K562 (cell line): Measurements from ENCODE around the gene RAI14. TPM values are rescaled to one million over a fixed set of nuclear protein-coding genes. Genes with fewer than 3 reads are reported as not detected.

Source experiments
- ATAC-seq: fragments of 200-7000 bp; cut with Tn5 transposase; 3 replicates; pipeline ENCODE4 v1.9.1; 2020; ENCODE audit warnings: moderate library complexity
- BruUV-seq: library from RNA; stranded (reverse); fragments of 400-500 nt; replicated peaks from 2 replicates; lab custom pipeline; 2021; lab: Mats Ljungman, UMichigan
- CTCF ChIA-PET: fragments of 300-600 bp; formaldehyde crosslinking; extraction: SDS; loops from one replicate; lab custom pipeline; 2021; ENCODE audit warnings: low intra/inter-chr PET ratio; lab: Yijun Ruan, JAX
- POLR2A ChIA-PET: fragments of 300-600, 350-650 bp; sonication (Branson Sonifier 250); formaldehyde crosslinking; extraction: SDS; loops from one replicate; lab custom pipeline; 2021; ENCODE audit warnings: antibody characterized with exemption, inconsistent platforms; lab: Yijun Ruan, JAX
- DNase-seq, 4 experiments: peaks; one replicate each; pipeline versions ENCODE4 v3.0.0 to v3.0.0-alpha.2; 2011 to 2018; ENCODE audit warnings: low spot score in 3 of 4, mixed read lengths in 3 of 4; ENCODE audit errors: extremely low read depth in 1 of 4
- FAIRE-seq: peaks from 2 replicates; lab custom pipeline; 2011; peaks lifted over from hg19 to GRCh38; lab: Jason Lieb, UNC
- H2AFZ ChIP-seq: 2 replicates; pipeline ENCODE4 v1.6.0; 2011; ENCODE audit warnings: low read depth, low read length, control low read depth, inconsistent platforms
- H3K27ac ChIP-seq: fragments of 200-600 bp; 3 replicates; pipeline ENCODE4 v1.8.0; 2011; ENCODE audit warnings: low read depth, mild to moderate bottlenecking, control low read depth, inconsistent platforms, low read length, moderate library complexity, mixed read lengths; ENCODE audit errors: extremely low read depth
- H3K27me3 ChIP-seq, 2 experiments: fragments of 300-600 bp in 1 of 2; 2 replicates in 1 of 2; 3 replicates in 1 of 2; pipeline versions ENCODE4 v1.6.0 to v1.8.0; 2011; ENCODE audit warnings: inconsistent platforms in 2 of 2, low read length in 2 of 2, mild to moderate bottlenecking in 1 of 2, mixed read lengths in 1 of 2, moderate library complexity in 1 of 2; ENCODE audit not compliant: control insufficient read depth in 2 of 2, insufficient read depth in 2 of 2
- H3K36me3 ChIP-seq: fragments of 300-600 bp; 3 replicates; pipeline ENCODE4 v1.8.0; 2011; ENCODE audit warnings: mild to moderate bottlenecking, low read length, inconsistent platforms; ENCODE audit not compliant: control insufficient read depth, insufficient read depth
- H3K4me1 ChIP-seq, 2 experiments: fragments of 200-600 bp in 1 of 2; replicated peaks in 1 of 2; 2 replicates in 1 of 2; 3 replicates in 1 of 2; pipeline versions ENCODE4 v1.5.1 to v1.8.0; 2011; ENCODE audit warnings: inconsistent platforms in 2 of 2, low read length in 2 of 2, mild to moderate bottlenecking in 1 of 2, mixed read lengths in 1 of 2, moderate library complexity in 1 of 2; ENCODE audit not compliant: control insufficient read depth in 2 of 2, insufficient read depth in 2 of 2
- H3K4me2 ChIP-seq: 2 replicates; pipeline ENCODE4 v1.6.1; 2011; ENCODE audit warnings: low read length, control low read depth, inconsistent platforms, mixed read lengths; ENCODE audit not compliant: insufficient read depth
- H3K4me3 ChIP-seq: fragments of 200-600 bp; sonication (generic), shearing (Covaris generic); 2 replicates; pipeline ENCODE4 v1.5.1; 2016; ENCODE audit warnings: control low read depth, inconsistent platforms
- H3K79me2 ChIP-seq: fragments of 200-600 bp; 3 replicates; pipeline ENCODE4 v1.8.0; 2011; ENCODE audit warnings: low read length, inconsistent platforms; ENCODE audit not compliant: control insufficient read depth, insufficient read depth
- H3K9ac ChIP-seq, 2 experiments: 2 replicates each; pipeline versions ENCODE4 v1.6.0 to v1.6.1; 2011; ENCODE audit warnings: low read depth in 2 of 2, low read length in 2 of 2, control low read depth in 1 of 2, inconsistent platforms in 1 of 2, mild to moderate bottlenecking in 1 of 2, mixed read lengths in 1 of 2; ENCODE audit not compliant: insufficient read depth in 1 of 2
- H3K9me1 ChIP-seq: one replicate; pipeline ENCODE4 v1.6.0; 2011; ENCODE audit warnings: inconsistent platforms, mild to moderate bottlenecking, low read length, moderate library complexity; ENCODE audit not compliant: control insufficient read depth, insufficient read depth
- H3K9me3 ChIP-seq: replicated peaks from 2 replicates; pipeline ENCODE4 v1.5.1; 2011; ENCODE audit warnings: low read depth, low read length, inconsistent platforms; ENCODE audit not compliant: control insufficient read depth, insufficient read depth
- H4K20me1 ChIP-seq: replicated peaks from 2 replicates; pipeline ENCODE4 v1.6.1; 2011; ENCODE audit warnings: low read length, inconsistent platforms, mixed read lengths; ENCODE audit not compliant: control insufficient read depth, insufficient read depth
- BDP1 ChIP-seq: IDR thresholded peaks from 3 replicates; pipeline ENCODE4 v1.6.1; 2011; ENCODE audit not compliant: insufficient read length, insufficient read depth
- CHD7 ChIP-seq: fragments of 200-600 bp; sonication (generic); IDR thresholded peaks from one replicate; pipeline ENCODE4 v1.6.1; 2012; ENCODE audit warnings: mild to moderate bottlenecking, low read depth, low read length, inconsistent platforms
- DPF2 ChIP-seq: fragments of 450-650 bp; IDR thresholded peaks from 2 replicates; pipeline ENCODE4 v1.6.1; 2016
- GABPB1 ChIP-seq: sonication (generic); formaldehyde crosslinking; IDR thresholded peaks from 2 replicates; pipeline ENCODE4 v1.8.0; 2022; ENCODE audit warnings: mild to moderate bottlenecking, missing genetic modification reagents
- LEF1 ChIP-seq: fragments of 450-650 bp; IDR thresholded peaks from 2 replicates; pipeline ENCODE4 v1.6.1; 2016; ENCODE audit warnings: mild to moderate bottlenecking
- NCOA4 ChIP-seq: fragments of 450-650 bp; IDR thresholded peaks from 2 replicates; pipeline ENCODE4 v1.6.1; 2018; ENCODE audit warnings: mild to moderate bottlenecking; ENCODE audit not compliant: partially characterized antibody
- PCBP1 ChIP-seq: fragments of 200-400 bp; formaldehyde crosslinking; IDR thresholded peaks from 2 replicates; pipeline ENCODE4 v1.6.1; 2018; ENCODE audit warnings: mild to moderate bottlenecking, low read depth, low read length; ENCODE audit not compliant: poor library complexity, severe bottlenecking
- POLR3A ChIP-seq: IDR thresholded peaks from 2 replicates; pipeline ENCODE4 v1.6.1; 2011; ENCODE audit warnings: borderline replicate concordance, mild to moderate bottlenecking, moderate library complexity; ENCODE audit not compliant: insufficient read length, insufficient read depth; ENCODE audit errors: extremely low read depth
- RNF2 ChIP-seq: sonication (generic); IDR thresholded peaks from 2 replicates; pipeline ENCODE4 v1.6.1; 2016
- SIRT6 ChIP-seq: IDR thresholded peaks from one replicate; pipeline ENCODE4 v1.6.1; 2012; ENCODE audit warnings: low read depth, mild to moderate bottlenecking, control low read depth, inconsistent platforms, low read length, moderate library complexity
- TARDBP ChIP-seq: fragments of 450-650 bp; IDR thresholded peaks from 2 replicates; pipeline ENCODE4 v1.6.1; 2016
- XRCC4 ChIP-seq: IDR thresholded peaks from one replicate; pipeline ENCODE4 v1.6.1; 2011; ENCODE audit not compliant: insufficient read depth, insufficient read length; ENCODE audit errors: extremely low read depth
- XRCC5 ChIP-seq: fragments of 200-400 bp; formaldehyde crosslinking; IDR thresholded peaks from 2 replicates; pipeline ENCODE4 v1.6.1; 2017; ENCODE audit warnings: low read depth, mild to moderate bottlenecking, low read length
- ZNF311 ChIP-seq: fragments of 250-450 bp; sonication (Bioruptor Pico); IDR thresholded peaks from 2 replicates; pipeline ENCODE4 v1.4.0; 2020; ENCODE audit warnings: mild to moderate bottlenecking, moderate library complexity
- WGBS: fragments of 100-300 bp; shearing (Covaris generic); methylation state at CpG from one replicate; pipeline ENCODE4 v1.1.6; 2016; ENCODE audit warnings: low coverage, mixed read lengths; ENCODE audit not compliant: insufficient coverage; ENCODE audit errors: missing lambda C conversion rate; 5-methylcytosine and 5-hydroxymethylcytosine counted together
- in situ Hi-C: fragments of 300-500 bp; cut with MboI; formaldehyde crosslinking; loops from 4 replicates; pipeline ENCODE4 v1.15.0; 2018; ENCODE audit warnings: inconsistent platforms, mixed read lengths
- intact Hi-C: fragments of 100-400 bp; cut with micrococcal nuclease; formaldehyde crosslinking; loops from 2 replicates; pipeline ENCODE4 v1.14.2; 2022
- polyA plus RNA-seq, 8 experiments: library from polyadenylated mRNA; depleted of rRNA in 4 of 8; stranded (reverse) in 5 of 8; unstranded in 3 of 8; fragments of >200 nt; fragmentation: Nextera tagmentation in 2 of 8; fragmentation: Illumina TruSeq in 1 of 8; extraction: Ambion mirVana in 2 of 8; extraction: Trizol in 1 of 8; gene quantifications; 2 replicates each; pipeline versions ENCODE4 v1.2.1 to v1.2.3, GENCODE V29; 2011 to 2014; ENCODE audit warnings: inconsistent platforms in 1 of 8, missing spikeins in 1 of 8
- total RNA-seq, 7 experiments: library from RNA; depleted of rRNA in 6 of 7; stranded (reverse); fragments of >200 nt in 6 of 7; fragmentation: Illumina TruSeq in 2 of 7; extraction: Trizol in 2 of 7; gene quantifications; 2 replicates each; pipeline versions ENCODE4 v1.2.1 to v1.2.3, GENCODE V29; 2011 to 2021; ENCODE audit warnings: low replicate concordance in 1 of 7

The RAI14 gene
- total and polyA plus RNA-seq, 9 of the 15 experiments (the other 6 are each of a cell fraction or from before 2014, with no cell fraction given), result 11.3 to 82.5 (median 34.8) TPM

GRCh38 chr5:34806532-34806931 lies 150.4 kb downstream of the RAI14 start:
- intact Hi-C loops (loop anchor here (10.0 kb wide), 1 partner anchor 282 kb away; no protein-coding TSS in a partner anchor), in situ Hi-C loops (no loop called here)
- ATAC-seq (no peak), FAIRE-seq (no peak), DNase-seq (no peak)
- no peaks in the 10 kb centered on the region for H4K20me1 ChIP-seq
- no peaks in the 10 kb centered on the region for H3K4me1 ChIP-seq
- CTCF ChIA-PET, result no interaction called here
- H3K4me2 ChIP-seq, result no peak overlapping the region
- H3K9me3 ChIP-seq, result no peaks in the 10 kb centered on the region
- H3K9ac ChIP-seq, result no peak overlapping the region
- WGBS, result 58% methylated on average over 5 of the region's 6 CpGs
- H3K9me1 ChIP-seq, result no peaks in the 10 kb centered on the region
- no TSS peak for BruUV-seq
- no peak overlapping the region for H3K27ac ChIP-seq
- no peaks in the 10 kb centered on the region for H3K27me3 ChIP-seq
- H3K4me3 ChIP-seq, result no peak overlapping the region
- no peaks in the 10 kb centered on the region for H3K79me2 ChIP-seq
- POLR2A ChIA-PET, result interaction anchor here (1.0 kb wide), 1 partner anchor 11 kb away, joined by 4 read pairs; no protein-coding TSS in a partner anchor
- H3K36me3 ChIP-seq, result peaks cover 10% of the 10 kb centered on the region; the same call in 1 of the 3 replicates
- H2AFZ ChIP-seq, result no peak overlapping the region
- TF ChIP-seq CHD7 (no peak), ZNF311 (no peak), XRCC4 (no peak), TARDBP (no peak), DPF2 (no peak), POLR3A (no peak), NCOA4 (no peak), RNF2 (no peak), XRCC5 (no peak), SIRT6 (no peak), BDP1 (no peak), LEF1 (no peak), GABPB1 (CRISPR knock-in tag) (no peak), PCBP1 (no peak)
